ENCODE results near the gene TTF1.

TTF1 gene

DNA sequence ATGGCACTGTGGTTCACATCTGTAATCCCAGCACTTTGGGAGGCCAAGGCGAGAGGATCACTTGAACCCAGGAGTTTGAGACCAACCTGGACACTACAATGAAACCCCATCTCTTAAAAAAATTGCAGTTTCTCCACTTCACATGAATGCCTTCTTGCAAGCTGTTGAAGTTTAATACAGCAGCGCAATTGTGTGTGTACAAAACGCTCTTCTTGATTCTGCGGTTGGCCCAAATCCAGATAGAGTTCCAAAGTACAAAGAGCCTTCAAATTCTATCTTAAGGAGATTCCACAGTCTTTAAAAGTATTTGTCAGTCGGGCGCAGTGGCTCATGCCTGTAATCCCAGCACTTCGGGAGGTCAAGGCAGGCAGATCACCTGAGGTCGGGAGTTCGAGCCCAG lies 42.6 kb downstream of the TTF1 start:
- DNase-seq (ENCODE audit: low read depth) = no peak

DNA sequence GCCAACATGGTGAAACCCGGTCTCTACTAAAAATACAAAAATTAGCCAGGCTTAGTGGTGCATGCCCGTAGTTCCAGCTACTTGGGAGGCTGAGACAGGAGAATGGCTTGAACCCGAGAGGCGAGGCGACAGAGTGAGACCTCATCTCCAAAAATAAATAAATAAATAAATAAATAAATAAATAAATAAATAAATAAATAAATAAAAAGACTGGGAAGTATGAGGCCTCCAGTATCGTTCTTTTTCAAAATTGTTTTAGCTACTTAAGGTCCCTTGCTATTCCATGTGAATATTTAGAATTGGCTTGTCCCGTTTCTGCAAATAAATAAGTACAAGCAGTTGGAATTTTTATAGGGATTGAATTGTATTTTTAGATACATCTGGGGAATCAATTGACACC lies 48.9 kb downstream of the TTF1 start:
- DNase-seq (ENCODE audit: low read depth) = no peak

- DNase-seq (ENCODE audit: low read depth) = no peak
Measured at GRCh38 chr9:132356324-132356924, 50.2 kb downstream of the TTF1 start.

DNA sequence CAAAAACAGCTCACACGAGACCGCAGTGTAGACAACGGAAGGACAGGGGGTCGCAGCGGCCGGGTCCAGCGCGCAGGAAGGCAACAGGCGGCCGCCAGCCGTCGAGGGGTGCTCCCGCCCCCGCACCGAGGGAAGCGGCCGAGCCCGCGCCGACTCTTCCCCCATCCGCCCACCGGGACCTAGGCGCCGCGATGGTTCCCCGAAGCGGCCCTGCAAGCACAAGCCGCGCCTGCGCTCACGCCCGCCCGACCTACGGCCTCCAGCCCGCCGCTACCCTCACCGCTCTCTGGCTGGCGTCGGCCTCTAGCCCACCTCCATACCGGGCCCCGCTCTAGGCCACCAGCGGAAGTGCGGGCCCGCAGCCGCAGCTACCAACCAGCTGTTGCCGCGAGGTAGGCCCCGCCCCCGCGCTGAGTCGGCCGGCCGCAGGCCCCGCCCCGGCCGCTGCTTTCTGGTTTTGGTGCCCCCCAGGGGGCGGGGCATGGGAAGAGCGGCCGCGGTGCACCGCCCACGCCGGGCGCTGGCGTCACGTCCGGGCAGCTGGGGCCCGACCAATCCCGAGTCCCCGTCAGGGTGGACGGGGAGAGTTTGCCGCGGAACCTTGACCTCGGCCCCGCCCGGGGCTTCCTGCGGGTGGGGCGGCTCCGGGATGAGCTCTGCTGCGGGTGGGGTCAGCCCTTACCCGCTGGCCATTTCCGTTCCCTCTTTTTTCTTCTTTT lies 51.8 kb downstream of the TTF1 start, which contains the start of gene SETX:
TSS of gene SETX (minus strand) at position 350 of the 719 bp plus-strand sequence. CDS start 5,558 bp downstream, outside the sequence.
- DNase-seq (ENCODE audit: low read depth) = peak; percentile 97

GRCh38 chr9:132351404-132352045 lies 55.1 kb downstream of the TTF1 start:
- DNase-seq (ENCODE audit: low read depth) = no peak

GRCh38 chr9:132350861-132351315 lies 55.8 kb downstream of the TTF1 start:
- no peak for DNase-seq (ENCODE audit: low read depth)

DNA sequence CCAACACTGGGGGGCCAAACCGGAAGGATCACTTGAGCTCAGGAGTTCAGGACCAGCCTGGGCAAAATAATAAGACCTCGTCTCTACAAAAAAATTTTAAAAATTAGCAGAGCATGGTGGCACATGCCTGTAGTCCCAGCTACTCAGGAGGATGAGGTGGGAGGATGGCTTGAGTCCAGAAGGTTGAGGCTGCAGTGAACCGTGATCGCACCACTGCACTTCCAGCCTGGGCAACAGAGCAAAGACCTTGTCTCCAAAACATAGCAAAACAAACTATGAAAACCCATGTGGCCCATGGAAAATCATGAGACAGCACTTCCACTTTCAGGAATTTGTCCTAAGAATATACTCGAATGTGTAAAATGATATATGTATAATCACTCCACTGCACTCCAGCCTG lies 58.0 kb downstream of the TTF1 start:
- DNase-seq (ENCODE audit: low read depth) = no peak

DNA sequence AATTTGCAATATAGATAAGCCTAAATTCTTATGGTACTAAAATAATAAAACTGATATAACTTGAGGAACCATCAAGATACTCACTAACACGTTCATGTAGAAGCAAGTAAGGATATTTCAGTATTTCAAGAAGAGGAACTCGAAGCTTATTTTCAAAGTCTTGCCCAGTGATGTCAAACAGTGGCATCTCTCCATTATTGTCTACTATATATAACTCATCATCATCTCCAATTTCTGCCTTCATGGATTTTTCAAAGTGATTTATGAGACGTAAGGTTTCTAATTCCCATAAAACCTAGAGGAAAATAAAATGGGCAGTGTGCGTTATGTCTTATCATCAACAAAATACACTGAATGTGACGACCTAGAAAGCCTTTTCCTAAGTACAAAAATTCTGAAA lies 60.5 kb downstream of the TTF1 start:
- DNase-seq (ENCODE audit: low read depth) = no peak

- no peak for DNase-seq (ENCODE audit: low read depth)
Measured at GRCh38 chr9:132341177-132341840, 65.3 kb downstream of the TTF1 start.

GRCh38 chr9:132334364-132334763 lies 72.3 kb downstream of the TTF1 start:
- DNase-seq (ENCODE audit: low read depth) = no peak

DNA sequence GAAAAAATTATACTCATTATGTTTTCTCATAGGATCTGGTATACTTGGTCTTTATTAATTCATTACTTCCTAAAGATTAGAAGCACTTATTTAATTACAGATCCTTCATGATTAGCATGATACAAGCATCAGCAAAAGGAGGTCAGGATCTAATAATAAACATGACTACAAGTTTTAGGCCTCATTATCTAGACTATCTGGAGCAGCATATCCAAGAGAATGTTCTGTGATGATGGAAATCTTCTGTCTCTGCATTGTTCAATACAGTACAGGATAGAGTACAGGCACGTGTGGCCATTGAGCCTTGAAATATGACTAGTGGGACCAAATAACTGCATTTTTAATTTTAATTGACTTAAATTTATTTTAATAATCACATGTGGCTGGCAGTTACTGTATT lies 73.1 kb downstream of the TTF1 start:
- no peak for DNase-seq (ENCODE audit: low read depth)

DNA sequence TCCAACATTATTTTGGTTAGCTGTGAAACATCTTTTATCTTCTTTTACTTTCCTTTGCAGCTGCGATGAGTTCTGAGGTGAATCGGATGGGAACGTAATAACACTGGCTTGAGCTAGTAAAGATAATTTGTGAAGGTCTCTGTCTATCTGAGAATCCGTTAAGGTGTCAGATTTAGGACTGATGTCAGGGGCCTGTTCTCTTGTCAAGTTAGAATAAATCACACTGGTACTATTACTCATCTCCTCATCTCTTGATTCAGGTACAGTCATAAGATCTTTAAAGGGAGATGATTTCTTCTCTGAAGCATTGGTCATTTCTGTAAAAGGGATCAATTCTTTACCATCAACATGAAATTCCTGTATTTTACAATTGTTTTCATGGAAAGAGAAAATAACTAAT lies 78.1 kb downstream of the TTF1 start:
- no peak for DNase-seq (ENCODE audit: low read depth)

GRCh38 chr9:132327537-132327936 lies 79.1 kb downstream of the TTF1 start:
- no peak for DNase-seq (ENCODE audit: low read depth)

Measured in ELR (cell line).